GM19328 (cell line): Measurements from ENCODE around the gene RIPOR2.

Experiments used
- ATAC-seq: cut with Tn5 transposase; IDR thresholded peaks from one replicate; pipeline ENCODE4 v1.9.1; 2021; ENCODE audit warnings: mild to moderate bottlenecking, moderate library complexity; ENCODE audit not compliant: unreplicated experiment

Gene RIPOR2

DNA sequence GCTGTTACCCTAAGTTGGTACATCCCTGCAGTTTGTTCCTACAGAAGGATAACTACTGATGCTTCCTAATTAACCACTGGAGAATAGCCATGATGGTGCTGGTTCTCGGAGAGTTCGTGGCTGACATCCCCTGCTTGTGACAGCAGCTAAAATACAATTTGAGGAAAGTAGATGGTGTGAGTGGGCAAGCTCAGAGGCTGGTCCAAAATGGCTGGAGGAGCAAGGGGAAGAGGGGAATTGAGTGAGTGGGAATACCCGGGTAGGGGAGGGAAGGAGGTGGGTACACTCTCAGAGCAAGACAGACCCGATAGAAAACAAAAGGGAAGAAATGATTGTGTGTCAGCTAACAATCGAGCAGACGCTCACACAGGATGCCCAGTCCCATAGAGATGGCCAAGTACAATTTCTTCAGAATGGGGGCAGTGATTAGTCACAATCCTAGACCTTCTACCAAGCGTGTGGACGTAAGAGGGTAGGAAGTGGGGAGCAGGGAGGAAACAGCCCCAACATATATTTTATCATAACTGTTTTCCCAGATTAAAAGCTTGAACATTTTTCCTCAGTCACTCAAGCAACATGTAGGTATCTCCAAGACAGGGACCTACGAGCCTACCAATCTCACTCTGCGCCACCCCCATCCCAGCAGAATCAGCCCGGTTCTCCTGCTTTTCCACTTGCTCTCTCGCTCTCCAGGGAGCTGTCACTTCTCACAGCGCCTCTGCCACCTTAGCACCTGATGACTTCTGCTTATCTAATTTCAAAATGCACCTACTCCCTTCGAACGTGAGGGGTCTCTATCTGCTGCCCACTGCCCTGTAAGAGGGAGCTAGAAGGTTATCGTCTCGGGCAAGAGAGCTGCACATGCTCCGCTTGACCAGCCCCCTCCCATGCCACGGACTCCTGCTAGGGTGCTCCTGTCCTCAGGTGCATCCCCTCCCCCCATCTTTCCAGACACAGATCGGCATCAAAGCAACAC lies 26.2 kb downstream of the RIPOR2 start:
- ATAC-seq: no peak

DNA sequence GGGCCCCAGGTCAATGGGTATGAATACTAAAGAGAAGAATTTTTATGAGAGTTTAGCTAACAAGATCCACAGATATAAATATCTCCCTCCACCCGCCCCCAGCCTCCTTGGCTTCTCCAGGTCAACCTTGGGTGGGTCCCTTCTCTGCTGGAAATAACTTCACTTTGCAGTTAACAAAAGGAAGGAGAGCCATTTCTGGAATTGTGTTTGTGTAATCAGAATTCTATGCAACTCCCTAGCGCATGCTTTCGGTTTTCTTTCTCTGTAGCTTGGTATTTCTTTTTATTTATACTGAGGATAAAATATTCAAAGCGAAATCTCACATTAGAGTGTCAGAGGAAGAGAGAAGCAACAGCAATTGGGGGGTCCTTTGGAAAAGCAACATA lies 27.1 kb downstream of the RIPOR2 start:
- no peak for ATAC-seq

DNA sequence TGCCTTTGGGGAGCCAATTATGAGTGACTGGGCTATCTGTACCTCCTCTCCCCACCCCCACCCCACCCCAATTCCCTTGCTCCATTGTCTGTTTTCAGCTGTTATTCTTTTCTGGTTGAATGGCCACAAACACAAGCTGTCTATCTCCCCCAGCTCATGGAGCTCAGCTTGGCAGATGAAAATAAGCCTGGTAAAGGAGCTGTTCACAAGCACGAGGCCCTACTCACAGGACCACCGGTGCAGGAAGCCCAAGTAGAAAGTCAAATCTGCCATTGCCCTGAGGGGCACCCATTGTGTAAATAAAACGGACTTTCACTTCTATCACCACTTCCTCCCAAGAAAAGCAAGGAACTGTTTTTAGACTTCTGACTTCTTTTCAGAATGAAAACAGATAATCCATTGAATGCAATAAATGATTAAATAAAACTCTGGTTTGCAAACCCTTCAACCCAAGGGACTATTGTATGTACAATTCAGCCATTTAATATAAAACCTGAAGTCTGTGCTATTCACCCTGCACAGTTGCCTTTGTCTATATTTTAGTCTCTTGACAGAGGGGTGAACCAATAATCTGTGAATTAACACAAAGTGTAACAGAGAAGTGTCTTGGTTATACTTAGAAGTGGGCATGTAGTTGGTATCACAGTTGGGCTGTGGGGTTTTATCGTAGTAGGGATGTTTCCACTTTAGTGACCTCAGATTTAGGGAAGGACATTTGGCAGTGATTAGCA lies 27.7 kb downstream of the RIPOR2 start:
- ATAC-seq: no peak

DNA sequence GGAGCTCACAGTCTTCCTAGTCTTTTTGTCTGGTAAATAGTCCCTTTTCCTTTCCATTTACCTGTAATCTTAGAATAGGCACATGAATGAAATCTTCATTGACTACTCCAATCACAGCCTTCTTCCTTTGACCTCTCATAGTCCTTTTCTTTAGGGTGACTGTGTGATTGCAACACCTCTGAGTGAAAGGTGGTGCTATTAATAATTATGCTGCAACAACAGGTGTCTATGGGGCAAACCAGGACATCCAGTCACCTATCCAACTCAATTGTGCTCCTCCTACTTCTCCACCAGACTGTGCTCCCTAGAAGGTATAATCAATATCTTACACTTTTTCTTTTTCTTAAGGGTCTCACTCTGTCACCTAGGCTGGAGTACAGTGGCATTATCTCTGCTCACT lies 29.4 kb downstream of the RIPOR2 start:
- ATAC-seq: no peak

DNA sequence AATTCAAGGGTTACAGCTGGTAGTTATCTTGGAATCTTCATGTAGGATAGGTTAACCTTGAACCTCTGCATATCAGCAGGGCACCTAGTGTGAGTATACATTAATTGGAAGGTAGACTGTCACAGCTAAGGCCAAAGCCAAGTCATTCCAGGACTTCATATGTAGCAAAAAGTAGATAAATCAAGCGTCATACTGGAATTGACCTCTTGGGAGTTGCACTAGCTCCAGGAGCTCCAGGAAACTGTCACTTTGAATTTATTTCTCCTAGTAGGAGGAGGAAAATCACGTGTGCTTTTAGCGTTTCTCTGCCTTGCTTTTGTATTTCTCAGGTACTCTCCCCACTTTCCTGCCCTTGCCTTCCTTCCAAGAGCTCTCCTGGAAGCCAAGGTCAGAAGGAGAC lies 30.3 kb downstream of the RIPOR2 start:
- ATAC-seq: no peak

DNA sequence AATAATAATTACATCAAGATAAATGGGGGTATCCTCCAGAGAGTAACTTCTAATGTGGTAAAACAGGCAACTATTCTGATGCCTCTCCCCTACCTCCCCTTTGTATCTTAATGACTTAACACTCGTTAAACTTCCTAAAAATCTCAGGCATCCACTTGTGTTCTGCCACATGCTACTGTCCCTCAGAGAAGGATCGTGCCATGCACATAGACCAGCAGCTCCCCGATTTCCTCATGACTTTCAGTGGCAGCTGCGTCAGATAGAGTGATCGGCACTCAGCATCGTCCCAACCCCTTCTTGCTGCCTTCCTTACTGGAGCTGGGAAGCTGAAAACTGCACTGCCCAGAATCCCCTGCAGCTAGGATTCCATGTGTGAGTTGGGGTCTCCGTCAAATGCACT lies 32.1 kb downstream of the RIPOR2 start:
- no peak for ATAC-seq

DNA sequence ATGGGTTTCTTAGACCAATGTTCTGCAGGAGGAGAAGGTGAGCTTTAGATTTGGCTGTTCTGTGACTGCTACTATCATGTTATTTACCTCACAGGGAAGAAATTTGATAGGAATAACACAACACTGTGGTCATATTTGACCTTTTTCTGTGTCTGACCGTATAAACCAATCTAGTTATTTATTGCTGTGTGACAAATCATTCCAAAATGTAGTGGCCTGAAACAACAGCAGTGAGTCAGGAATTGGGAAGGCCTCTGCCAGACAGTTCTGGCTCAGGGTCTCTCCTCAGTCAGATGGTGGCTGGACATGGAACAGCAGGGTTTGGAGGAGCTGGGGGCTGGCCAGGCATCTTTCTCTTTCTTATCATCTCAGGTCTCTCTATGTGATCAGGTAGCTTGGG lies 33.0 kb downstream of the RIPOR2 start:
- ATAC-seq: no peak

DNA sequence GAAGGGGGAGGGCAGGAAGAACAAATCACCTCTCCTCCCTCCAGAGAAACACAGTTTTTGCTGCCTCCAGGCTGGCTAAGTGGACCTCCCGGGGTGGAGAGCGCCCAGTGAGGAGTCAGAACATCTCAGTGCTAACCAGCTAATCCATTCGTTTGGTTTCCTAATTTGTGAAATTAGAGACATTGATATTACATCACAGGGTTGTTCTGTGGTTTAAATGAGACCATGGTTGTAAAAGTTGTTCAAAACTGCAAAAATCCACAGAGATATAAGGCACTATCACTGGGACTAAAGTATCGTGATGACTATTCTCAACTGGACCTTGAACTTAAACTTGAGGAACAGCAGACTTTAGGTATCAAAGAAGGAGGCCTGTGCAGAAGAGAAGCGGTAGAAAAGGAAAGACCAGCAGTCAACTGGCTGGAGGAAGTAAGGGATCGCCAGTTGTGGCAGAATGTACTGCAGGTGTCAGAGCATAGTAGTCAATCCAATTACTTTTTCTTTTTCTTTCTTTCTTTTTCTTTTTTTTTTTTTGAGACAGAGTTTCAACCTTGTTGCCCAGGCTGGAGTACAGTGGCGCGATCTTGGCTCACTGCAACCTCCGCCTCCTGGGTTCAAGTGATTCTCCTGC lies 33.9 kb downstream of the RIPOR2 start:
- ATAC-seq: no peak

DNA sequence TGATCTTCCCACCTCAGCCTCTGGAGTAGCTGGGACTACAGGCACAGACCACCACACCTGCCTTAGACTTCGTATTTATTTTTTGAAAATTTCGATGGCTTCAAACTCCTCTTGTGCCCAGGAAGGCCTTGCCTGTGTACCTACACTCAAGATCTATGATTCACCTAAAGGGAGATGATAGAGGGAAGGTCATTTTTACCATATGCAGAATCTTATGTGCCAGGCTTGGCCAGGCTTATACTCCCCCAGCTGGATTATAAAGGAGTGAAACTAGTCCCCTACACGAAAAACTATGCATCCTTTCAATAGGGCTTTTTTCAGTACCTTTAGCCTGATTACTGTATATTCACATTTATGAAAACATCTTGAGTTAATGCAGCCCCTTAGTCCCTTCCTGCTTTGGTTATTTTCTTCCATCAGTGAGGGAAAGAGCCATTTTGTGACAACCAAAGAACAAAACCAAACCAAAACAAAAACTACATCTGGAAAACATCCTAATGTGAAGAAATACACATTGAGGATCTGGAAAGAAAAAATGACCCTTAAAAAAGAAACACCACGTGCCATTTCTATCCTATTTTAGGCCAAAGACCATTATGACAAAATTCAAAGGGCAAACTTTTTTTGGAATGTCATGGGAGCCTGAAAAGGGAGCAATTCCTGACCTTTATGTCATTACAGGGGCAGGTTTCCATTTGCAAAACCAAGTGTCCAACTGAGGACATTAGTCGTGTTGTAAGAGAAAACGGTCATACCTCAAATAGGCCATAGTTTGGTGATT lies 34.7 kb downstream of the RIPOR2 start:
- no peak for ATAC-seq

DNA sequence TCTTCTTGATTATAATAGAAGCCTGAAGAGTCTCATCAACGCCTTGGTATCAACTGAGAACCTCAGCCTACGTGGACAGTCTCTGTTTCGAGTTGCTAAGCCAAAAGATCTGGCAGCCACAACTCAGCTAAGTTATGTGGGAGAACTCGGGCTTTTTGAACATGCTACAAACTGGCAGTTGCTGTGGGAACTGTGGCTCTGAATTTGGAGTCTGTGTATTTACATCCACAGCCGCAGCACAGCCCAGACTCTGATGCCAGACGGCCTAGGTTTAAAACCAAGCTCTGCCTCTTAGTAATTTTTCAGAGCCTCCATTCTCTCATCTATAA lies 35.8 kb downstream of the RIPOR2 start:
- ATAC-seq: no peak

DNA sequence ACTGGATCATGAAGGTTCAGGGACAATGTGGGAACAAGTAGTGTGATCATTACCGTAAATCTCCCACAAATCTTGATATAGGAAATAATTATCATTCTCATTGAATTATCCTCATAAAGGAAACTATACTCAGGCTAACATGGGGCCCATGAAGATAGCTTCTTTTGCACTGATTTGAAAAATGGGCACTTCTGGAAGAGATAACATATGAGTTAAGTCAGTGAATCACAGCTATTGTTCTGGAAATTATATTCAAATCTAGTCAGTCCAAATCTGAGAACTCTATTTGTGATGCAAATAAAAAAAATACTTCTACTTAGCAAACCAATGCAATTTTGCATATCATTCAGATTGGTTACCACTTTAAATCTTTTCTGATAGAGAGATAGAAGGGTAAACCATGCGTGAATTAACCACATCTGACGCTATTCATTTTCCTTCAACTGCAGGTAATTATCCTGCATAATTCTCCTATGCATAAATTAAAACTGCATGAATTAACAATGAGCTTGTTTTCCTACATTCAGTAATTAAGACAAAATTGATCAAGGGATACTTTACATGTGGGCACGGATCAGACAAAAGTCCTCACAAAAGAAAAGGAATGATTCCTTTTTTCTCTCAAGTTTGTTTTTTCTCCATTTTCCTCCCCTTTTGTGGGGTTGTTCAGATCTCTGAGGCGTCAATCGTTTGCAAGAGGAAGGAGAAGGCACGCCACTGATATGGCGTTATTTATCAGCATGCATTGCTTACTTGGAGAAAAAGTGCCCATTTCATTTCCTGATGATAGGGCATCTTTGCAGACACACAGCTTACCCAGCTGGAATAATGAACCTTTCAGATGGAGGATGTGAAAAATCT lies 36.4 kb downstream of the RIPOR2 start:
- no peak for ATAC-seq

DNA sequence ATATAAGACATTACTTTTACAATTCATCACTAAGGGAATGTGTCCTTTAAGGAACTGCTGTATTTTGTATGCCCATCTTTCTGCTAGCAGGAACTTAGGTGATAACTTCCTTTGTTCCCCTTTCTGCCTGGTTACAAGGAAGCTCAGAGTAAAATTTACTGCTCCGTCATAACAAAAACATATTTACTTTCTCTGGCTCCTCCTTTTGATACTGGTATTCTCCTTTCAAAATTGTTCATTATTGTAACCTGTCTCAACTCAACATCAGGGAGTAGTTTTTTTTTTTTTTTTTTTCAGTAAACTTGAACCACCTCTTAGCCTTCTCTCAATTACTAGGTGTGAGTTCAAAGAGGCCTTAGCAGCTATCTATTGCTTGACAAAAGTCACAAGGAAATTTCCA lies 37.1 kb downstream of the RIPOR2 start:
- ATAC-seq: no peak

DNA sequence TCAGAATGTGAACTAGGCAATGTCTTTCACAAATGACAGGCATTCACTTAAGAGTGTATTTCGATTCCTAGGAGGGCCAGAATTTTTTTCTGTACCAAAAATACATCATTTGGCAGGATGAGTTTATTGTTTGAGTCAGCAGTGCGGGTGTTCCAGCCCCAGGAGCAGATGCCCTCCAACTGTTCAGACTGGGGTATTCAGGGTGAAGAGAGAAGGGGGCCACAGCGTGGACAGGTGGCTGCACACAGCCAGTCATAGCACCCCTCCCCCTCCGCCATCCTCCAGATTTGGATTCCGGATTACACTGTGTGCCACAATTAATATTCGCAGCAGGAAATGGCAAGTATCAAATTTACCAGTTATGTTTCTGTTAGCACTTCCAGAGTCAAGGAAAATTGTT lies 38.6 kb downstream of the RIPOR2 start:
- no peak for ATAC-seq

DNA sequence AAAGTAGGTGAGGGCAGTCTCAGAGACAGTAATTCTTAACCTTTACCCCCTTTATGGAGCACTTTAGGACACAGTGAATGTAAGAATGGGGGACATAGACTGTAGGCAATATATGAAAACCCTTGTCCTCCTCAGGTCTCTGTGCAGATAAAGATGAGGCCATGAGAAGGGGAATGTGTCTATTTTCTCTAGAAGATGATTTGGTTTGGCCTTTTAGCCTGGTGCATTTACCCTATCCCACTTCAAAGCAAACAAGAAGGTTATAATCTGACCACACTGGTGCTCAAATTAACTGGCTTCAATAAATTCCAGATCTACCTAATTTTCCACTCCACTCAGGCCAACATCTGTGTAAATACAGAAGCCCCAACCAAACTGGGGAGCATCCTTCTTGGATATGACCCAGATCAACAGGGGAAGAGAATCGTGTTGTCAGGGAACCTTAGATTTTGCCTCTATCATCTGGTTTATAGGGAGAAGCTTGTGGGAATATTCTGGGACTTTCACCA lies 42.4 kb downstream of the RIPOR2 start:
- no peak for ATAC-seq

DNA sequence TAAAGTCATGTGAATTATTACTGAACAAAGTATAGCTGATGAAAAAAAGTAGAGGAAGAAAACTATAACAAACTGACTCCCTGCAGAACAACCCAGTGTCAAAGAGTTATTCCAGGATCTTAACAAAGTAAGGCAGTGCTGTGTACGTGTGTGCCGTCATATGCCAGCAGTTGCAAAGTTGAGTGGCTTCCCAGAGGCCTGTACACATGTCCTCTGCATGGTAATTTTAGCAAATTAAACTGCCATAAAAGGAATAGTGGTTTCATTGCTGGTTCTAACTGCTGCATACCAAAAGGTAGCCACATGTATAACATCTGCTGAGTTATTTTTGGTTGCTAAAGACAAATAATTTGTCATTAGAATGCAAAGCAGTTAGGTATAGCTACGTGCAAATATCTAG lies 44.8 kb downstream of the RIPOR2 start:
- ATAC-seq: no peak

DNA sequence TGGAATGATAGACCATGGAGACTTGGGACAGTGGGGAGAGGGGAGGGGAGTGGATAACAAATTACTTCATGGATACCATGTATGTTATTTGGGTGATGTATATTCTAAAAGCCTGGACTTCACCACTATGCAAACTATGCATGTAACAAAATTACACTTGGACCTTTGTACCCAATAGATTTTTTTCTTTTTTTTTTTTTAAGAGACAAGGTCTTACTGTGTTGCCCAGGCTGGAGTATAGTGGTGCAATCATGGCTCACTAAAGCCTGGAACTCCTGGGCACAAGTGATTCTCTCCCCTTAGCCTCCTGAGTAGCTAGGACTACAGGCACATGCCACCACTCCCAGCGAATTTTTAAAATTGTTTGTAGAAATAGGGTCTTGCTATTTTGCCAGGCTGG lies 45.3 kb downstream of the RIPOR2 start:
- ATAC-seq: no peak

DNA sequence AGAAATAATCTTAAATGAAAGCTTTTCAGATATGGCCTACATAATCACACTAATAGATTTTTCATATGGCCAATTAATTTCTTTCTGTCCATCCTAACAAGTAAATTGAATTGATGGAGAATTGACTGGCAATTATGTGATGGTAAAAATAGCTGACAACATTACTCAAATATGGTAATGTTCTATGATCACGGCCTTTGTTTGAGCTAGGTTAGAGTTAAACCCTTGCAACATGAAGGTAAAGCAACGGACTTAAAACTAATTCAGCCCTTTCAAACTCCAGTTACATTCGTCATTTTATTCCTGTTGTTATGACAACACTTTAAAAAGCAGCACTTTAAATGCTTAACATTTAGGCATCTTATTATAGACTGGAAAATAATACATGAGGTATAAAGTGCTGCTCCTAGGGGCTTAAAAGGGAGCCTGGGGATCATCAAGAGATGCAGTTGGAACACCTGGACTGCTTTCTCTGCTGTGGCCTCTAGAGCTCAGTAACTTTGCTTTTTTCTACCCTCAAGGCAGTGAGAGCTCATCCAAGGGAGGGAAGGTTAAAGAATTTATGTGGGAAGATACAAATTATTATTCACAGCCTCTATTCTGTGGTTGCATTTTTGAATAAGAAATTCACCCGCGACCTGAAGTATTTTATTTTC lies 46.9 kb downstream of the RIPOR2 start:
- ATAC-seq: no peak

DNA sequence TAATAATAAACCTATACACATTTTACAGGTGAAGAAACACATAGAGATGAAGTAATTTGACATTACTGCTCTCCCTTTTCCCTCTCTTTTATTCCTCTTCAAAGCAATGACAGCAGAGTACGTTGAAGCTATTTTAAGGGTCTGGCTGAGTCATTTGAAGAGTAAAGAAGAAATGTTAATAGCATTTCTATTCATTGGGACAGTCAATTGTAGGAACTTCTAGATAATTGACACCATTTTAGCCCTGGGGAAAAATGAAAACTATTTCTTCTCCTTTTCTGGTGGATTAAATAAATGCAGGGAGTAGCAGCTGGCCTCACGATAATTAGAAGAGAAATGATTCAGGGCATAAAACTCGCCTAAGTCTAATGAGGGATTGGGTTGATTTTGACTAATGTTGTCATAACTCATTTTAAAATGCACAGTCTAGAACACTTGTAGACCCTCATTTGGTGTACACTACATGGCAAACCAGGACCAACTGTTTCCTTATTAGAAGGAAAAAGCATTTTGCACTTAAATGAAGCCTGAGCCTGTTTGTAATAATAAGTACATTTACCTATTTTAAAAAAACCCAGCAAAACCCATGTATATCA lies 48.1 kb downstream of the RIPOR2 start:
- ATAC-seq: no peak

DNA sequence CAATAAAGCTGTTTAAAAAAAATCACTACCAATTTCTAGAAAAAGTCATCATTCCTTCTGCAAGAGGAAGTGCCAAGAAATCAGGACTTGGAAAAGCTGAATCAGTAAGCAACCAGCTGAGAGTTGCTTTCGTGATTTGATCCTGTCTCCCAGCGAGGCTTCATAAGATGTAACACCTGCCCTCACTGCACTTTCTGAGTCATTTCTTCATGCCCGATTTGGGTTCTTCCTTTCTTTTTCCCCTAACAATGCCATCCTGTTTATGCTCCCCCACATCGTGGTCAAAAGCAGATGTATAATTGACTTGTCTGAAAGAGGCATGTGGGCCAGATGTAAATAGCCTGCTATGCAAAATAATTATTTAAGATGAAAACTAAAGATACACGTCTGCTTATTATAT lies 52.1 kb downstream of the RIPOR2 start:
- peak; percentile 61 for ATAC-seq
